HEK293 (cell line): Measurements from ENCODE around the gene RXRG.

Experiments
- CTCF ChIA-PET: fragments of 350-600 bp; formaldehyde crosslinking; extraction: SDS; loops from one replicate; lab custom pipeline; 2021; ENCODE audit warnings: antibody characterized with exemption; lab: Yijun Ruan, JAX
- POLR2A ChIA-PET: fragments of 300-600 bp; formaldehyde crosslinking; extraction: SDS; loops from one replicate; lab custom pipeline; 2020; ENCODE audit warnings: antibody characterized with exemption, inconsistent platforms; lab: Yijun Ruan, JAX
- H3K27ac ChIP-seq: fragments of 200-500 bp; sonication (Bioruptor generic); 2 replicates; pipeline ENCODE4 v1.5.1; 2014; ENCODE audit warnings: low read depth, low read length, control low read depth, inconsistent platforms; ENCODE audit errors: extremely low read depth
- H3K36me3 ChIP-seq, 2 experiments: fragments of 200-500 bp in 1 of 2; sonication (Bioruptor generic) in 1 of 2; 1 replicate in 1 of 2; 2 replicates in 1 of 2; pipeline ENCODE4 v1.5.1; 2014 to 2017; ENCODE audit warnings: inconsistent platforms in 2 of 2, low read length in 2 of 2; ENCODE audit not compliant: control insufficient read depth in 2 of 2, insufficient read depth in 1 of 2
- H3K4me1 ChIP-seq: fragments of 200-500 bp; sonication (Bioruptor generic); 2 replicates; pipeline ENCODE4 v1.5.1; 2014; ENCODE audit warnings: mild to moderate bottlenecking, low read length, inconsistent platforms; ENCODE audit not compliant: control insufficient read depth, insufficient read depth
- H3K4me3 ChIP-seq: 2 replicates; pipeline ENCODE4 v1.5.1; 2011; ENCODE audit warnings: low read depth, mild to moderate bottlenecking, control low read depth, low read length, moderate library complexity
- H3K9me3 ChIP-seq: fragments of 200-500 bp; sonication (Bioruptor generic); 2 replicates; pipeline ENCODE4 v1.5.1; 2014; ENCODE audit warnings: low read depth, low read length, inconsistent platforms; ENCODE audit not compliant: control insufficient read depth, insufficient read depth
- GLIS1 ChIP-seq: fragments of 450-650 bp; formaldehyde crosslinking; IDR thresholded peaks from 2 replicates; pipeline ENCODE4 v1.5.1; 2016; ENCODE audit warnings: missing biosample characterization, missing genetic modification characterization
- HOXA7 ChIP-seq: sonication (generic); formaldehyde crosslinking; IDR thresholded peaks from 2 replicates; pipeline ENCODE4 v1.8.1; 2022; ENCODE audit warnings: missing genetic modification reagents, borderline replicate concordance
- KLF10 ChIP-seq: fragments of 450-650 bp; IDR thresholded peaks from 2 replicates; pipeline ENCODE4 v1.5.1; 2018; ENCODE audit warnings: missing biosample characterization, mild to moderate bottlenecking, missing genetic modification characterization
- KLF16 ChIP-seq: fragments of 450-650 bp; formaldehyde crosslinking; IDR thresholded peaks from 2 replicates; pipeline ENCODE4 v1.5.1; 2017; ENCODE audit warnings: missing biosample characterization, missing genetic modification characterization
- KLF7 ChIP-seq: fragments of 450-650 bp; formaldehyde crosslinking; IDR thresholded peaks from 2 replicates; pipeline ENCODE4 v1.5.1; 2016; ENCODE audit warnings: missing biosample characterization, missing genetic modification characterization, borderline replicate concordance
- MEIS1 ChIP-seq: sonication (generic); formaldehyde crosslinking; IDR thresholded peaks from 2 replicates; pipeline ENCODE4 v1.8.1; 2022; ENCODE audit warnings: missing genetic modification reagents, mild to moderate bottlenecking, borderline replicate concordance
- MZF1 ChIP-seq: fragments of 450-650 bp; formaldehyde crosslinking; IDR thresholded peaks from 2 replicates; pipeline ENCODE4 v1.5.1; 2017; ENCODE audit warnings: missing biosample characterization, missing genetic modification characterization, borderline replicate concordance
- PRDM1 ChIP-seq: fragments of 450-650 bp; formaldehyde crosslinking; IDR thresholded peaks from 2 replicates; pipeline ENCODE4; 2016; ENCODE audit warnings: missing biosample characterization, missing genetic modification characterization
- WT1 ChIP-seq: fragments of 450-650 bp; formaldehyde crosslinking; IDR thresholded peaks from 2 replicates; pipeline ENCODE4 v1.5.1; 2016; ENCODE audit warnings: missing biosample characterization, missing genetic modification characterization
- ZFP69B ChIP-seq: fragments of 450-650 bp; formaldehyde crosslinking; IDR thresholded peaks from 2 replicates; pipeline ENCODE4 v1.5.1; 2016; ENCODE audit warnings: missing biosample characterization, missing genetic modification characterization
- ZNF350 ChIP-seq: fragments of 450-650 bp; formaldehyde crosslinking; IDR thresholded peaks from 2 replicates; pipeline ENCODE4 v1.5.0; 2017; ENCODE audit warnings: missing biosample characterization, mild to moderate bottlenecking, missing genetic modification characterization
- ZNF391 ChIP-seq: fragments of 450-650 bp; formaldehyde crosslinking; IDR thresholded peaks from 2 replicates; pipeline ENCODE4 v1.5.1; 2016; ENCODE audit warnings: low read depth, missing biosample characterization, missing genetic modification characterization, borderline replicate concordance
- ZNF544 ChIP-seq: fragments of 450-650 bp; formaldehyde crosslinking; IDR thresholded peaks from 2 replicates; pipeline ENCODE4 v1.5.0; 2017; ENCODE audit warnings: missing biosample characterization, missing genetic modification characterization
- ZNF560 ChIP-seq: fragments of 450-650 bp; formaldehyde crosslinking; IDR thresholded peaks from 2 replicates; pipeline ENCODE4 v1.5.1; 2017; ENCODE audit warnings: missing biosample characterization, missing genetic modification characterization, borderline replicate concordance
- ZSCAN30 ChIP-seq: fragments of 450-650 bp; IDR thresholded peaks from 2 replicates; pipeline ENCODE4 v1.5.1; 2018; ENCODE audit warnings: missing biosample characterization, mild to moderate bottlenecking, missing genetic modification characterization, moderate library complexity
- TF ChIP-seq, protein P1 (sequence below): fragments of 450-650 bp; formaldehyde crosslinking; IDR thresholded peaks from 2 replicates; pipeline ENCODE4 v1.5.1; 2016; ENCODE audit warnings: missing biosample characterization, missing genetic modification characterization
- TF ChIP-seq, protein P2 (sequence below): fragments of 450-650 bp; formaldehyde crosslinking; IDR thresholded peaks from 2 replicates; pipeline ENCODE4 v1.5.1; 2016; ENCODE audit warnings: missing biosample characterization, missing genetic modification characterization, borderline replicate concordance
- TF ChIP-seq, protein P3 (sequence below): fragments of 450-650 bp; formaldehyde crosslinking; IDR thresholded peaks from 2 replicates; pipeline ENCODE4 v1.5.1; 2016; ENCODE audit warnings: missing biosample characterization, missing genetic modification characterization
- TF ChIP-seq, protein P4 (sequence below): fragments of 450-650 bp; formaldehyde crosslinking; IDR thresholded peaks from 2 replicates; pipeline ENCODE4 v1.5.1; 2016; ENCODE audit warnings: missing biosample characterization, missing genetic modification characterization
- TF ChIP-seq, protein P5 (sequence below): fragments of 450-650 bp; formaldehyde crosslinking; IDR thresholded peaks from 2 replicates; pipeline ENCODE4 v1.5.1; 2017; ENCODE audit warnings: missing biosample characterization, missing genetic modification characterization
- TF ChIP-seq, protein P6 (sequence below): fragments of 450-650 bp; formaldehyde crosslinking; IDR thresholded peaks from 2 replicates; pipeline ENCODE4 v1.5.1; 2016; ENCODE audit warnings: missing biosample characterization, missing genetic modification characterization

The RXRG gene

DNA sequence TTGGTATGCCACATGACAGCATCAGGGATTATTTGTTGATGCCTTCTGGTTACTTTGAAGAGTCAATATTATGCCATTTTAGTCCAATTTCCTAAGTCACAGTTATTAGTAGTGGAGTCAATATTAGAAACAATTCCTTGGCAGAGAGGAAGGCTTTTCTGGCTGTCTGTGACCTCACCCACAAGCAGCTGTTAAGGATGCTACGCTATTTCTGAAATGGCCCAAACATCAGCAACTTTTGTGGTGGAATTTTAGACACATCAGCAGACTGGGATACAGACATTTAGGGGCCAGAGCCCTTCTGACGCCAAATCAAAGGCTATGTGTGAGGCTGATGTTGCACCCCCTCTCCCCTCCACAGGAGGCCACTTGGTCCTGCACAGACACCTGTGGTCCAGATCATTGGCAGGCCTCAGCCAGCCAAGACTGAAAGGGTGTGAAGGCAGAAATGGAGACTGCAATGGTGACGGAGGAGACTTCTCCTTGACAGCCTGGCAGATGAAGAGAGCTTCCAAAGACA lies 9.2 kb upstream of the RXRG start:
- CTCF ChIA-PET = interaction anchor here (0.6 to 1.2 kb wide), 2 partner anchors 9 to 61 kb away, joined by 4 read pairs; no protein-coding TSS in a partner anchor
- Histone ChIP-seq H3K9me3 (no peaks in the 10 kb centered on the region), H3K36me3 (no peaks in the 10 kb centered on the region), H3K4me3 (no peak overlapping the region), H3K27ac (no peak overlapping the region), H3K4me1 (no peaks in the 10 kb centered on the region)
- no peak for TF ChIP-seq ZFP69B (tag by site-specific recombination)
- no peak for TF ChIP-seq ZNF544 (tag by site-specific recombination)
- no peak for TF ChIP-seq ZNF391 (tag by site-specific recombination)
- TF ChIP-seq, protein P1, sequence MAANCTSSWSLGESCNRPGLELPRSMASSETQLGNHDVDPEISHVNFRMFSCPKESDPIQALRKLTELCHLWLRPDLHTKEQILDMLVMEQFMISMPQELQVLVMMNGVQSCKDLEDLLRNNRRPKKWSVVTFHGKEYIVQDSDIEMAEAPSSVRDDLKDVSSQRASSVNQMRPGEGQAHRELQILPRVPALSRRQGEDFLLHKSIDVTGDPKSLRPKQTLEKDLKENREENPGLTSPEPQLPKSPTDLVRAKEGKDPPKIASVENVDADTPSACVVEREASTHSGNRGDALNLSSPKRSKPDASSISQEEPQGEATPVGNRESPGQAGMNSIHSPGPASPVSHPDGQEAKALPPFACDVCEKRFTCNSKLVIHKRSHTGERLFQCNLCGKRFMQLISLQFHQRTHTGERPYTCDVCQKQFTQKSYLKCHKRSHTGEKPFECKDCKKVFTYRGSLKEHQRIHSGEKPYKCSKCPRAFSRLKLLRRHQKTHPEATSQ (tag by site-specific recombination) = no peak
- TF ChIP-seq, protein P2, sequence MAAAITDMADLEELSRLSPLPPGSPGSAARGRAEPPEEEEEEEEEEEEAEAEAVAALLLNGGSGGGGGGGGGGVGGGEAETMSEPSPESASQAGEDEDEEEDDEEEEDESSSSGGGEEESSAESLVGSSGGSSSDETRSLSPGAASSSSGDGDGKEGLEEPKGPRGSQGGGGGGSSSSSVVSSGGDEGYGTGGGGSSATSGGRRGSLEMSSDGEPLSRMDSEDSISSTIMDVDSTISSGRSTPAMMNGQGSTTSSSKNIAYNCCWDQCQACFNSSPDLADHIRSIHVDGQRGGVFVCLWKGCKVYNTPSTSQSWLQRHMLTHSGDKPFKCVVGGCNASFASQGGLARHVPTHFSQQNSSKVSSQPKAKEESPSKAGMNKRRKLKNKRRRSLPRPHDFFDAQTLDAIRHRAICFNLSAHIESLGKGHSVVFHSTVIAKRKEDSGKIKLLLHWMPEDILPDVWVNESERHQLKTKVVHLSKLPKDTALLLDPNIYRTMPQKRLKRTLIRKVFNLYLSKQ (tag by site-specific recombination) = no peak
- no peak for TF ChIP-seq KLF10 (tag by site-specific recombination)
- TF ChIP-seq HOXA7 (CRISPR knock-in tag) = no peak
- TF ChIP-seq, protein P3, sequence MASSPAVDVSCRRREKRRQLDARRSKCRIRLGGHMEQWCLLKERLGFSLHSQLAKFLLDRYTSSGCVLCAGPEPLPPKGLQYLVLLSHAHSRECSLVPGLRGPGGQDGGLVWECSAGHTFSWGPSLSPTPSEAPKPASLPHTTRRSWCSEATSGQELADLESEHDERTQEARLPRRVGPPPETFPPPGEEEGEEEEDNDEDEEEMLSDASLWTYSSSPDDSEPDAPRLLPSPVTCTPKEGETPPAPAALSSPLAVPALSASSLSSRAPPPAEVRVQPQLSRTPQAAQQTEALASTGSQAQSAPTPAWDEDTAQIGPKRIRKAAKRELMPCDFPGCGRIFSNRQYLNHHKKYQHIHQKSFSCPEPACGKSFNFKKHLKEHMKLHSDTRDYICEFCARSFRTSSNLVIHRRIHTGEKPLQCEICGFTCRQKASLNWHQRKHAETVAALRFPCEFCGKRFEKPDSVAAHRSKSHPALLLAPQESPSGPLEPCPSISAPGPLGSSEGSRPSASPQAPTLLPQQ (tag by site-specific recombination) = no peak
- TF ChIP-seq GLIS1 (tag by site-specific recombination) = no peak
- no peak for TF ChIP-seq PRDM1
- TF ChIP-seq WT1 (tag by site-specific recombination) = no peak
- TF ChIP-seq ZSCAN30 (tag by site-specific recombination) = no peak
- POLR2A ChIA-PET = no interaction called here

DNA sequence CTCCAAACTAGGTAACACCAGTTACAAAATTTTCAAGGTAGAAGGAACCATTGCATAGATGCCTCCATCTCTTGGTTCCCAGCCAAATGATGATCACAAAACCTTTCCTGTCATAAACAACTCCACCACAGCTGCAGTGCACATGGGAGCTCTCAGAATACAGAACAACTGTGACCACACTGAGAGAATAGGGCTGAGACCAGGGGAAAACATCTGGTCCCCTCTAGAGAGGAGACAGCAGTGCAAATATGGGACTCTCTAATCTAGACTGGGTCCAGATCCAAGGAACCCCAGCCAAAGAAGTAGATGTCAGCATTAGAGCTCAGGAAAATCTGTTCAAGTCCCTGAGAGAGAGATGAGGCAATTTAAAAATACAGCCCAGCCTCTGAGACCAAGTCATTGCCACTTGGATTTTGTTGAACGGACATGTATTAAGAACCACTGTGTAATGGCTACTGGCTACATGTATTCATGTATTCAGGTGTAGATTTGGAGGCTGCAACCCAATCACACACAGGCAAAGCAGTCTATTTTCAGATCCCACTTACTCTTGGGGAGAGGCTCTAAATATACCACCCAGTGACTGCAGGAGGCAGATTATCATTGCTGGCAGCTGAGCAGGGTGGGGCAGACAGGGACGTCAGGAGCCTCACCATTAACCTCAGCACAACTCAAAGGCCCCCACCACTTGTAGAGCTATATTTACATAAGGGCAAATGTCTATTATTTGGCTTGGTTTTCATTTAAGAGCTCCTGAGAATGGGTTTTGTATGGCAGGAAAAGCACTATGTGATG lies 7.6 kb upstream of the RXRG start:
- Histone ChIP-seq H3K9me3 (no peaks in the 10 kb centered on the region), H3K4me3 (no peak overlapping the region), H3K36me3 (no peaks in the 10 kb centered on the region), H3K27ac (no peak overlapping the region), H3K4me1 (no peaks in the 10 kb centered on the region)
- ChIA-PET CTCF (interaction anchor here (0.9 kb wide), 1 partner anchor 32 kb away, joined by 3 read pairs; no protein-coding TSS in a partner anchor), POLR2A (interaction anchor here (0.6 kb wide), 1 partner anchor 147 kb away, joined by 4 read pairs; no protein-coding TSS in a partner anchor)
- TF ChIP-seq KLF7 = no peak
- TF ChIP-seq ZNF560 (tag by site-specific recombination) = no peak
- TF ChIP-seq KLF16 (tag by site-specific recombination) = no peak
- TF ChIP-seq, protein P4, sequence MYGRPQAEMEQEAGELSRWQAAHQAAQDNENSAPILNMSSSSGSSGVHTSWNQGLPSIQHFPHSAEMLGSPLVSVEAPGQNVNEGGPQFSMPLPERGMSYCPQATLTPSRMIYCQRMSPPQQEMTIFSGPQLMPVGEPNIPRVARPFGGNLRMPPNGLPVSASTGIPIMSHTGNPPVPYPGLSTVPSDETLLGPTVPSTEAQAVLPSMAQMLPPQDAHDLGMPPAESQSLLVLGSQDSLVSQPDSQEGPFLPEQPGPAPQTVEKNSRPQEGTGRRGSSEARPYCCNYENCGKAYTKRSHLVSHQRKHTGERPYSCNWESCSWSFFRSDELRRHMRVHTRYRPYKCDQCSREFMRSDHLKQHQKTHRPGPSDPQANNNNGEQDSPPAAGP (tag by site-specific recombination) = no peak
- no peak for TF ChIP-seq MEIS1 (CRISPR knock-in tag)
- TF ChIP-seq MZF1 (tag by site-specific recombination) = no peak
- TF ChIP-seq, protein P5, sequence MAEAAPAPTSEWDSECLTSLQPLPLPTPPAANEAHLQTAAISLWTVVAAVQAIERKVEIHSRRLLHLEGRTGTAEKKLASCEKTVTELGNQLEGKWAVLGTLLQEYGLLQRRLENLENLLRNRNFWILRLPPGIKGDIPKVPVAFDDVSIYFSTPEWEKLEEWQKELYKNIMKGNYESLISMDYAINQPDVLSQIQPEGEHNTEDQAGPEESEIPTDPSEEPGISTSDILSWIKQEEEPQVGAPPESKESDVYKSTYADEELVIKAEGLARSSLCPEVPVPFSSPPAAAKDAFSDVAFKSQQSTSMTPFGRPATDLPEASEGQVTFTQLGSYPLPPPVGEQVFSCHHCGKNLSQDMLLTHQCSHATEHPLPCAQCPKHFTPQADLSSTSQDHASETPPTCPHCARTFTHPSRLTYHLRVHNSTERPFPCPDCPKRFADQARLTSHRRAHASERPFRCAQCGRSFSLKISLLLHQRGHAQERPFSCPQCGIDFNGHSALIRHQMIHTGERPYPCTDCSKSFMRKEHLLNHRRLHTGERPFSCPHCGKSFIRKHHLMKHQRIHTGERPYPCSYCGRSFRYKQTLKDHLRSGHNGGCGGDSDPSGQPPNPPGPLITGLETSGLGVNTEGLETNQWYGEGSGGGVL (tag by site-specific recombination) = no peak
- TF ChIP-seq ZNF350 (tag by site-specific recombination) = no peak
- TF ChIP-seq, protein P6, sequence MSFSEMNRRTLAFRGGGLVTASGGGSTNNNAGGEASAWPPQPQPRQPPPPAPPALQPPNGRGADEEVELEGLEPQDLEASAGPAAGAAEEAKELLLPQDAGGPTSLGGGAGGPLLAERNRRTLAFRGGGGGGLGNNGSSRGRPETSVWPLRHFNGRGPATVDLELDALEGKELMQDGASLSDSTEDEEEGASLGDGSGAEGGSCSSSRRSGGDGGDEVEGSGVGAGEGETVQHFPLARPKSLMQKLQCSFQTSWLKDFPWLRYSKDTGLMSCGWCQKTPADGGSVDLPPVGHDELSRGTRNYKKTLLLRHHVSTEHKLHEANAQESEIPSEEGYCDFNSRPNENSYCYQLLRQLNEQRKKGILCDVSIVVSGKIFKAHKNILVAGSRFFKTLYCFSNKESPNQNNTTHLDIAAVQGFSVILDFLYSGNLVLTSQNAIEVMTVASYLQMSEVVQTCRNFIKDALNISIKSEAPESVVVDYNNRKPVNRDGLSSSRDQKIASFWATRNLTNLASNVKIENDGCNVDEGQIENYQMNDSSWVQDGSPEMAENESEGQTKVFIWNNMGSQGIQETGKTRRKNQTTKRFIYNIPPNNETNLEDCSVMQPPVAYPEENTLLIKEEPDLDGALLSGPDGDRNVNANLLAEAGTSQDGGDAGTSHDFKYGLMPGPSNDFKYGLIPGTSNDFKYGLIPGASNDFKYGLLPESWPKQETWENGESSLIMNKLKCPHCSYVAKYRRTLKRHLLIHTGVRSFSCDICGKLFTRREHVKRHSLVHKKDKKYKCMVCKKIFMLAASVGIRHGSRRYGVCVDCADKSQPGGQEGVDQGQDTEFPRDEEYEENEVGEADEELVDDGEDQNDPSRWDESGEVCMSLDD (tag by site-specific recombination) = no peak
